Head of caudate nucleus (tissue), 42 donors: ENCODE measurements around the gene GLIPR2.

Source experiments
- DNase-seq, 42 donors: peaks; one replicate each; pipeline versions ENCODE4 v3.0.0 to v3.0.0-alpha.2; 2020 to 2021; ENCODE audit warnings: mixed read lengths in 7 of 42
- intact Hi-C: fragments of 100-400 bp; cut with DNase I; formaldehyde crosslinking; loops from one replicate; pipeline ENCODE4 v1.15.0; 2022

GLIPR2 gene

DNA sequence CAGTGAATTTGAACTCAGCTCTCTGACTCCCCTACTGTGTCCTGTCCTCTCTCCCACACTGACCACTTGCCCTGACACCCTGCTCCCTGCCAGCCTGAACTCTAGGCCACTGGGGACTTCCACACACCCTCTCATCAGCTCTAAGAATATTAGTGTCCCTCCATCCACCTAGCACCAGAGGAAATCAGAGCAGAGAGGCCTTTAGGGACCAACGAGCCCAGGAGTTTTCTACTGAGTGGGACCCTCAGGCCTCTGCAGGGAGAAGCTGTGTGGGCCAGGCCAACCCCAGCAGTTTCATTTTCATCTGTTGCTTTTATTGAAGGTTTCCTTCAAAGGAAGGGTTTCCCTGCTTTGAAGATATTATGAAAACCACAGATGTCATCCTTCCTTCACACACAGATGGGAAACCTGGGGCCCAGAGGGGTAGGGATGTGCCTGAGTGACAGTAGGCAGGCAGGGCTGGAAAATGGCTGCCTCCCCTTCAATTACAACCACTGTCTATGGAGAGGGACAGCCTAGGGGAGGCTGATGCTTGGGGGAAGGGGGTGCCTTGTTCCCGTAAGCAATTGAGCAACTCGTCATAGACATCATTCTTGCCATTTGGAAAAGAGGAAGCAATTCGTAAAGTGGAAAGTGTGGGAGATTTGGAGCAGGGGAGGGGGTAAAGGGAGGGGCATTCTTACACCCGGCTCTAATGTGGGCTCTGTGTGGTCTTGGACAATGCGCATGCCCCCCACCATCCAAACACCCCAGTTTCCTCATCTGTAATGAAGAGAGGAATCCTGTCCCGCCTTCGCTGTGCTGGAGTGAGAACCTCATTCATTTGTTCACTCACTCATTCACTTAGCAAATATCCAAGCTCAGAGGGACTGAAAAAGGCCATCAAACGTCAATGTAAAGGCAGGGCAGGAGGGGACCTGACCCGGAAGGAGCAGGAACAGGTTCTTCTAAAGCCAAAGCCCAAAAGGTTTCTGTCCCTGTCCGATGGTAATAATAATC, 3.9 kb downstream of the GLIPR2 start:
- DNase-seq = no peak
- intact Hi-C loops = no loop called here

DNA sequence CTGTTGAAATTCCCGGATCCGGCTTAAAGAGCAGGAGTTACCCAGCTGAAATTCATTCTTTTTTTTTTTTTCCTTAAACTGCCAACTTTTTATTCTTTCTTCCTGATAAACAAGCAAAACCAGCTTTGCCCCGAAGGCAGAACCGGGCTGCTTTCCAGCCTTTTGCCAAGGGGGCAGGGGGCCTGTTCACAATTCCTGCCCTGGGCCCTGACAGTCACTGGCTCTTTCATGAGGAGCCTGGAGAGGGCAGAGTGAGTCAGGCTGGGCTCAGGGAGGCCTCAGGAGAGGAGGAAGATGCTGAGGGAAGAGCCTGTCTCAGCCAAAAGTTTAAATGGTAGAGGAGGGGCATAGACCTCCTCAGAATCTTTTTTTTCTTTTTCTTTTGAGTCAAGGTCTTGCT, 4.8 kb downstream of the GLIPR2 start:
- DNase-seq = peak in 16 of 42 donors; percentile 29 to 77 (median 52)
- intact Hi-C loops = no loop called here

DNA sequence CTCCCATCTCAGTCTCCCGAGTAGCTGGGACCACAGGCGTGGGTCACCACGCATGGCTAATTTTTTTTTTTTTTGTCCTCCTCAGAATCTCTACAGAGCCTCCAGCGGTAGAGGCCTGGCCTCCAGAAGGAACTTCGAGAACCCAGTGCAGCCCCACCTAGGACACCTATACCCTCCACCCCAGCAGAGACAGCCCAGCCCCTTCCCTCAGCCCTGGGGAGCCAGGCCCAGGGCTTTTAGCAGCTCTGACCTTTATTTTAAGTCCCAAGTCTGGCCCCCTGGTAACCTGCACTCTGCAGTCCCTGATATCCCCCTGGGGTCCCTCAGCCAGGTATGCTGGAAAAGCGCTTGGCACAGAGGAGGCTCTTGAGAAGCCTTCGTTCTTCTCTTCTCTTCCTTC, 5.2 kb downstream of the GLIPR2 start:
- intact Hi-C loops = no loop called here

DNA sequence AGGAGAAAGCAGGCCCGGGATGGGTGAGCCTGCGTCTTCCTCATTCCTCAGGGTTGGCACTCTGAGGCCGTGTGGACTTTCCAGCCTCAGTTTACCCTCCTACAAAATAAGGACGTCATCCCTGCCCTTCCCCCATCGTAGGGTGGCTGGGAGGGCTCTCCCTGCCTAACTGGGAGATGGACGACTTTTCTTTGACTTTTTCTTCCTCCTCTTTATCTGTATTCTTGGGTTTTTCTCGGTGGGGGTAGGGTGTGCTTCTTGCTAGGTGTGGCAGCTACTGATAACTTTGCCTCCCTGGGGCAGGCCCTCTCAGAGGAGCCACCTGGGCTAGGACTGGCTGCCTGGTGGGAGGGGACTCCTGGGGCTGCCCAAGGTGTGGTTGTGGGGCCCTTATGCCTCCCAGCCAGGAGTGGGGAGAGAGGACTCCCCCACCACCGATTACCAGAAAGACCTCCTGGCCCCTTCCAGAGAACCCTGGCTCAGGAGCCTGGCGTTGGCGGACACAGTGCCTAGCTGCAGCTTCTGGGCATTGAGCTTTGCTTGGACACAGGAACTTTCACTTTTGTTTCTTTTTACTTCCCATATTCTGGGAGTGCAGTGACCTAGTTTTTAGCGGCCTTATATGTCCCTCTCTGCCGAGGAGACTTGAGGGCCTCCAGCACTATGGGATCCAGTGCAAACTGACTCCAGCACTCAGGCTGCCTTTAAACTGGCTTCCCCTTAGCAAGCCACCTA, 6.1 kb downstream of the GLIPR2 start:
- DNase-seq = peak in 9 of 42 donors; percentile 38 to 75 (median 49)
- intact Hi-C loops = no loop called here

More for the DNA sequence above, 5.2 kb downstream of the GLIPR2 start:
- DNase-seq = no peak

DNA sequence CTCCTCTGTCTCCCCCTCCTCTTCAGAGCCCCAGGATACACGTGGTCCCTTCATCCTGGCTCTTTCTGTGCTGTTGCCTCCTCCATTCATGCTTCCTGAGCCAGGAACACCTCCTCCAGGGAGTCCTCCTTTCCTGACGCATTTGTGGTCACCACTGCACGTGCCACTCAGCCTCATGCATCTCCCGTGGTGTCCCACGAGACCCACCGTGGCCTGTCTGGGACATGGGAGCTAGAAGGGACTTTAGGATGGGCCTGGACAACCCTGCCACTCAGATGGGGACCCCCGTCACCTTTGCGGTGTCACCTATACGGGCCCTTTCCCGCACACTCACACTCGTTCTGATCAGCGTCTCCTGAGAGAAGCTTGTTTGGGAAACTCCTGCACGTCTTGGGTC, 6.7 kb downstream of the GLIPR2 start:
- intact Hi-C loops = no loop called here
- DNase-seq = no peak

DNA sequence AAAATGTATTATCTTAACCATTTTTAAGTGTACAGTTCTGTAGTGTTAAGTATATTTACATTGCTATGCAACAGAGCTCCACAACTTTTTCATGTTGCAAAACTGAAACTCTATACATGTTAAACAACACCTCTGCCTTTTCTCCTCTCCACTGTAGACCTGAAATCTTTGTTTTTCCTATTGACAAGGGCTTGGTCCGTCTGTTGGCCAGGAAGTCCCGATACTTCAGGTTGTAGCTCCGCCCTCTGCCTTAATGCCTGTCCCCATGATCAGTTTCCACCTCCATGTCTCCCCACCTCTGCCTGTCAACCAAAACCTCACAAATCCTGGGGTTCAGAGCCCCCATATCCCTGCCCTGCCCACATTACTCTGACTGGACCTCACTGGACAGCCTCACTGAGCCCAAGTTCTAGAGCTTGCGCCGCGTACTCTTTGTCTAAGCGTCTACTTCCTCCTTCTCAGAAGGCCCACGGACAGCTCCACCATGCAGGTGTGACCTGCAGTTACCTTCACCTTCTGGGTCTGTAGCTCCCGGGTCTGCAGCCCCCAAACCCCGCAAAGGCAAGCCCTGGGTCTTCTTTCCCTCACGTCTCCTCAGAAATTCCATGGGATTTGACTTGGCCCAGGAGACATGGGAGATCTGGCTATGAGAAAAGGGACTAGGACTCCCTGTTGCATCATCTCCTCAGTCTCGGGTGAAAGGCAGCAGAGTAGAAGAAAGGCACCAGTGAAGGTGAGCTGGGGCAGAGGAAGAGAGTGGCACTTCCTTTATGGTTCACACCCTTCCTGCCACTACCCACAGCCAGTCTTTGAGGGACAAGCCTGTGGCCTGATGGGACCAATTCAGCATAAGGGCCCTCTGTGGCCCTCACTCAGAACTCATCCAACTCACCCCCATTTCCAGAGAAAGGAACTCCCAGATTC, 8.0 kb downstream of the GLIPR2 start:
- intact Hi-C loops = no loop called here
- no peak for DNase-seq

DNA sequence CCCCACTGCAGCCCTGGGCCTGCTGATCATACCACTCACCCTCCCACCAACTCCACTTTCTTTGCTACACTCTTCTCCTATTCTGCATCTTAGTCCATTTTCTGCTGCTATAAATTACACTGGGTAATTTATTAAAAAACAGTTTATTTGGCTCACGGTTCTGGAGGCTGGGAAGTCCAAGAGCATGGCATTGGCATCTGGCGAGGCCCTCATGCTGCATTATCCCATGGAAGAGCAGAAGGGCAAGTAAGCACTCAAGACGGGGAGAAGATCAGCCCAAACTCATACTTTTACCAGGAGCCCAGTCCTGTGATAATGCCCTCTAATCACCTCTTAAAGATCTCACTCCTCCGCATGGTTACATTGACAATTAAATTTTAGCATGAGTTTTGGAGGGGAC, 9.4 kb downstream of the GLIPR2 start:
- intact Hi-C loops = no loop called here

DNA sequence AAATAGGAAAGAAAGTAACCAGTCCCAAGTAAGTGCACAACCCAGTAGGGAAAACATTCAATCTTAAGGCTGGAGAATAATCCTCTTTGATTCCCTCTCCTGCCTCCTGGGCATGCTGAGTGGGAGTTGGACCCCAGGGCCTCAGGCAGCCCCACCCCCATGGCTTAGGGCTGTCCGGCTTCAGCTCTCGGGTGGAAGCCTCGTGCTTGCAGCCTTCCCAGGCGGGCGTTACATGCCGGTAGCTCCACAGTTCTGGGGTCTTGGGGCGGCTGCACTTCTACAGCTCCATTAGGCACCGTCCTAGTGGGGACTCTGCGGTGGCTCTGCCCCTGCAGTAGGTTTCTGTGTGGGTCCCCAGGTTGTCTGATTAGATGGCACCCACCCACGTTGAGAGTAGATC, 10.1 kb downstream of the GLIPR2 start:
- DNase-seq = no peak
- intact Hi-C loops = no loop called here

More for the DNA sequence above, 9.4 kb downstream of the GLIPR2 start:
- DNase-seq = no peak

DNA sequence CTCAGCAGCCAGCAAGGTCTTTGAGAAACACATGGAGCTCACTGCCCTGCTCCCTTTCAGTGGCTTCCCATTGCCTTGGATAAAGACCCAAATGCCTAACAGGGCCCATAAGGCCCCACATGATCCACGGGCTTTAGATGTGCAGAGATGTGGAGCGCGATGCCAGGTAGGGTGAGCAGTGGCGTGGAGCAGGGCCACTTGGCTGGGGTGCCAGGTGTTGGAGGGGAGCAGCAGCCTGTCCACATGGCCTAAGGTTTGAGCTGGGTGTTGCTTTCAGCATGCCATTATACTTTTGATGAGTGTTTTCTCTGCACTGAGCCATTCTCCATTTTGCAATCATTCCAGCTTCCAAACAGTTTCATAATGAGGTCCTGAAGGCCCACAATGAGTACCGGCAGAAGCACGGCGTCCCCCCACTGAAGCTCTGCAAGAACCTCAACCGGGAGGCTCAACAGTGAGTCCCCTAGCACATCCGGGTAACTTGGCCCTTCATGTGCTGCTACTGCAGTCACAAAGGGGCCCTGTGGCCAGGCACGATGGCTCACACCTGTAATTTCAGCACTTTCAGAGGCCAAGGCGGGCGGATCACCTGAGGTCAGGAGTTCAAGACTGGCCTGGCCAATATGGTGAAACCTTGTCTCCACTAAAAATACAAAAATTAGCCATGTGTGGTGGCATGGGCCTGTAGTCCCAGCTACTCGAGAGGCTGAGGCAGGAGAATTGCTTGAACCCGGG, 11.1 kb downstream of the GLIPR2 start:
- DNase-seq = no peak
- intact Hi-C loops = no loop called here

DNA sequence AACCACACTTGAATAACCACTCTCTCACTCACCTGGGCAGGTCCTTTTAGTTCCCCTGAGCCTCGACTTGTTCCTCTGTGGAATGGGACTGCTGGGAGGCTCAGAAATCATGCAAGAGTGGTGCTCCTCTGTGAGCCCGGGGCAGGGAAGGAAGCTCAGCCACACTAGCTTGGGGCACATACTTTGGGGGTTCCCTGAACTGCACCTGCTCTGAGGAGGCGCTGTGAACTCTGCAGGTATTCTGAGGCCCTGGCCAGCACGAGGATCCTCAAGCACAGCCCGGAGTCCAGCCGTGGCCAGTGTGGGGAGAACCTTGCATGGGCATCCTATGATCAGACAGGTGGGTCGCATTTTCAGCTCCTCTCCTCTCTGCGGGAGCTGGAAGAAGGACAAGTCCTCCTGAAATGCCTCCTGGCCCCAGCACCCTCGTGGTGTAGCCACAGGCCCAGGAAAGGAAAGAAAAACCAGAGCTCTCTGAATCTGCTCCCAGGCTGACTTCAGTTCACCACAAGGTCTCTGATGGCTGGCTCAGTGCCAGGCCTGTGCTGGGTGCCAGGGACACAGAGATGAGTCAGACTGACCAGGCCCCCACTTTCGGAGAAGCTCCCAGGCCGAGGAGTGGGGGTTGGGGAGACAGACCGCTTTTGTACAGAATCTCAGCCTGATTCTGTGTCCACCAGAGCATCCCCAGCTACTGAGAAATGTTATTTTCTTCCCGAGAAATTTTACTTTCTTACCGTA, 11.9 kb downstream of the GLIPR2 start:
- intact Hi-C loops = no loop called here
- peak; percentile 89 to 100 (median 97) for DNase-seq

DNA sequence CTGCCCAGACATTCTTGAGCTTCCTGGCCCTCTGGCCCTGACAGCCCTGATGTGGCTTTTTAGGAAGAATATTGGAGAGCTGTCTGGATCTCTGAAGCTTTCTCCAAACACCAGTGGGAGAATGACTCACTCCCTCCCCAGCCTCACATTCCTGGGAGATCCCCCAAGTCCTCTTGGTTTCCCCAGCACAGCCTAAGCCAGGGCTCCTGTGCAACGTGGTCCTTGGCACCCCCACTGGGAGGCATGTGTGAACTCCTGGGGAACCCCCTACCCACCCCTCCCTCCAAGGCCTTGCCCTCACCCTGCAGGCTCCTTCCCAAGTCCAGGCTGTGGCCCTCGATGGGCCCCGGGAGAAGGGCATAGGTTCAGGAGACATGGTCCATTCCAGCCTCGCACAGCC, 12.7 kb downstream of the GLIPR2 start:
- DNase-seq = peak in 5 of 42 donors; percentile 36 to 61 (median 49)

DNA sequence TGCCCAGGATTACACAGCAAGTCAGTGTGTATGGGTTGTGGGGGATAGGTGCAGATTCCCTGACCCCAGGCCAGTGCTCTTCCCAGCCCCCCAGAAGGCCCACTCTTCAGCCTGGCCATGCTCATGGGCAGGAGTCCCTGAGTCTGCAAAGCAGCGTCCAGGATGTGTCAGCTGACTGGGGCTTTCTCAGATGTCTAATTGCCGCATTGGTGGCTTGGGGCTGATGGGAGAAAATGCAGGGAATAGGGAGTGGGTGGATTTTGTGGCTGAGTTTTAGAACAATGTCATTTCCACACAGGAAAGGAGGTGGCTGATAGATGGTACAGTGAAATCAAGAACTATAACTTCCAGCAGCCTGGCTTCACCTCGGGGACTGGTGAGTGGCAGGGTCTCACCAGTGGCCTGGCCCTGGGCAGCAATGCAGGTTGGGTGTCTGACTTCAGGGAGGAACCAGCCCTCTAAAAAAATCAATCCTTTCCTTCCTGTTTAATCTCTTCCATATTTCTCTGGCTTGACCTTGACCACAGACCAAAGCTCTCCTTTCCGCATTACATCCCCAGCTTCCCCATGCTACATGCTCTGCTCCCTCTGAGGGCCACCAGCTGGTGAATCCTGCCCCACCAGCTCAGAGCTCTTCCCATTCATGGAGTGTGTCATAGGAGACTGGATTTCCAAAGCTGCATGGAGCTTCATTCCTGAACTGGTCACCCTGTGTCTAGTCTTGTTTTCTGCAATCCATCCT, 14.2 kb downstream of the GLIPR2 start:
- intact Hi-C loops = no loop called here

More for the DNA sequence above, 12.7 kb downstream of the GLIPR2 start:
- intact Hi-C loops = no loop called here

DNA sequence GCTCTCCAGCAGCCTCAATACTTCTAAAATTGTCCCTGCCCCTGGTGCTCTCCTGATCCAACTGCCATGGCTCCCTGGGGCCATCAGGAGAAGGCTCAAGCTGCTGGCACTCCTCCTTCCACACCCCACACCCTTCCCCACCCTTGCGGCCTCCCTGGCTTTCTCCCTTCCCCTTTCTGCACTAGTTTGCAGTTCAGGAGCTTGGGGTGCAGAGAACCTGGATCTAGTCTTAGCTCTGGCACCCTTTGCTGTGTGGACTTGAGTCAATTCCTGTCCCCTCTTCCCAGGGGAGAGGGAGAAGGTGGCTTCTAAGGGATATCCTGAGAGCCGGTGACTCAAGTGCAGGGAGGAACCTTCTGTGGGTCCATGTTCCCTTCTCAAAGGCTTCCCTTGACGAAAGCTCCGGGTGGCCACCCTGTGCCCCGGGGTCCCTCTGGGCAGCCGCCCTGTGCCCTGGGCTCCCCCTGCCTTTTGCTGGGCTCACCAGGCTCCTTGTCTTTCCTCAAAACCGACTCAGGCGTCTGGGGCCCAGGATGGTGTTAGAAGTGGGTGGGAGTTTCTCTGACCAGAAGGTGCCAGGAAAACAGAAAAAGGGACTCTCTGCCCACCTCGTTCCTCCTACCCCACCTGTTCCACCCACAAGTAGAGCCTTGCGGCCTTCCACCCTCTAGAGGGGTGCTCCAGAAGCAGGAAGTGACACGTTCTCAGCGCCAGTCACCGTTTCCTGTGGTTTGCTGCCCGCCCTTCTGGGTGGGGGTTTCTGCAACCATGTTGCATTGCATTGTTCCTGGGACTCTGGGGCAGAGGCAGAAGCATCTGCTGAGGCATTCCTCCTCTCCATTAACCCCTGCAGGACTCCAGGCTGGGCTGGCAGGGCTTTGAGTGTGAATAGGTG, 15.0 kb downstream of the GLIPR2 start:
- peak in 6 of 42 donors; percentile 22 to 60 (median 42) for DNase-seq
- intact Hi-C loops = no loop called here

More for the DNA sequence above, 14.2 kb downstream of the GLIPR2 start:
- peak in 4 of 42 donors; percentile 25 to 62 (median 37) for DNase-seq

DNA sequence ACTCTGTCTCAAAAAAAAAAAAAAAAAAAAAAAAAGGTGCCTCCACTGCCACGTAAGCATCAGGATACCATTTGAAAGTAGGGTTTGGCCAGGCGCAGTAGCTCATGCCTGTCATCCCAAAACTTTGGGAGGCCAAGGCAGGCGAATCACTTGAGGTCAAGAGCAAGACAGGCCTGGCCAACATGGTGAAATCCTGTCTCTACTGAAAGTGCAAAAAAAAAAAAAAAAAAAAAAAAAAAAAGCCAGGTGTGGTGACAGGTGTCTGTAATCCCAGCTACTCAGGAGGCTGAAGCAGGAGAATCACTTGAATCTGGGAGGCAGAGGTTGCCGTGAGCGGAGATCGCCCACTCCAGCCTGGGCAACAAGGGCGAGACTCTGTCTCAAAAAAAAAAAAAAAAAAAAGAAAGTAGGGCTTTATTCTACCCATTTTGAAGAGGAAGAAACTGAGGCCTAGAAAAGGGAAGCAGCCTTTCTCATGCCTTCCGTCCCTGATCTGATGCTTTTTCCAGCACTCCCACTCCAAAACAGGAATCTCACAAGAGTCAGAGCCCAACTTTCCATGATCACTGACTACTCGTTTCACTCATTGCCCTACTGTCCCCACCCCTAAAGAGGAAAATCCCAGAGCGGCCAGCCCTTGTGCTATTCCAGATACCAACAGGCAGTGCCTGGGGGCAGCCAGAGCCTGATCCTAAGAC, 16.4 kb downstream of the GLIPR2 start:
- intact Hi-C loops = no loop called here
- DNase-seq = no peak

DNA sequence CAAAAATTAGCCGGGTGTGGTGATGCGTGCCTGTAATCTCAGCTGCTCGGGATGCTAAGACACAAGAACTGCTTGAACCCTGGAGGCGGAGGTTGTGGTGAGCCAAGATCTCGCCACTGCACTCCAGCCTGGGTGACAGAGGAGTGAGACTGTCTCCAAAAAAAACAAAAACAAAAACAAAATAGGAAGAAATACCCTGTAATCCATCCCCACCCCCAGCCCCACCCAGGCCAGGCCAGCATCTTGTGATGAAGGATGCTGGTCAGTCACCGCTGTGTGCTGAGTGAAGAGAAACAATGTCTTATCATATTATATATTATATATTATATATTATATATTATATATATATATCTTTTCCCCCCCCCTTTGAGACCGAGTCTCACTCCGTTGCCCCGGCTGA, 17.2 kb downstream of the GLIPR2 start:
- intact Hi-C loops = no loop called here
- DNase-seq = no peak
